Measurements from ENCODE around the gene RGS7.

DNA sequence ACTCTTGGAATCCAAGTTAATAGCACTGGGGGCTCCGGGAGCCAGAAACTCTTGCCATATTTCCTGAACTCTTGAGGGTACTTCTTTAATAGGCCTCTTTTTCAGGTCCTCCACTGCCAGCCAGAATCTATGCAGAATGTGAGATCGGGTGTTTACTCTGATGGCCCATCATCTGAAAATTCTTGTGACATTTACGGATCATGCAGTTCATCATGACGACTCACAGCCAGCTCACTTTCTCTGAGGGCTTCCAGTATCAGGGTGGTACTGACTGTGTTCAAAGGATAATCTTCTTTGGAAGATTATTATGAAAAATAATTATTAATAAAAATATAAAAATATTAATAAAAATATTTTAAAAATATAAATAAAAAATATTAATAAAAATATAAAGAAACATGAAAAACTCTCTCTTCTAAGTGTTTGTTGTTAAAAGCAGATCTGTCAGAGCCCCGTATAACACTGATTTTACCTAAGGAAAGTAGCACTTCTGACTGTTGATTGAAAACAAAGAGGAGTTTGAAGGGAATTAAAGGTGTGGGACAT lies 550.7 kb downstream of the RGS7 start:
- TF ChIP-seq, protein P1, sequence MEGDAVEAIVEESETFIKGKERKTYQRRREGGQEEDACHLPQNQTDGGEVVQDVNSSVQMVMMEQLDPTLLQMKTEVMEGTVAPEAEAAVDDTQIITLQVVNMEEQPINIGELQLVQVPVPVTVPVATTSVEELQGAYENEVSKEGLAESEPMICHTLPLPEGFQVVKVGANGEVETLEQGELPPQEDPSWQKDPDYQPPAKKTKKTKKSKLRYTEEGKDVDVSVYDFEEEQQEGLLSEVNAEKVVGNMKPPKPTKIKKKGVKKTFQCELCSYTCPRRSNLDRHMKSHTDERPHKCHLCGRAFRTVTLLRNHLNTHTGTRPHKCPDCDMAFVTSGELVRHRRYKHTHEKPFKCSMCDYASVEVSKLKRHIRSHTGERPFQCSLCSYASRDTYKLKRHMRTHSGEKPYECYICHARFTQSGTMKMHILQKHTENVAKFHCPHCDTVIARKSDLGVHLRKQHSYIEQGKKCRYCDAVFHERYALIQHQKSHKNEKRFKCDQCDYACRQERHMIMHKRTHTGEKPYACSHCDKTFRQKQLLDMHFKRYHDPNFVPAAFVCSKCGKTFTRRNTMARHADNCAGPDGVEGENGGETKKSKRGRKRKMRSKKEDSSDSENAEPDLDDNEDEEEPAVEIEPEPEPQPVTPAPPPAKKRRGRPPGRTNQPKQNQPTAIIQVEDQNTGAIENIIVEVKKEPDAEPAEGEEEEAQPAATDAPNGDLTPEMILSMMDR (IDR thresholded peaks at IDR 0.05 in 2 of 3, conservative IDR thresholded peaks at IDR 0.05 in 1 of 3; ENCODE audit: control insufficient read depth in 2 of 3, extremely low read depth in 1 of 3, insufficient read depth in 1 of 3, low read depth in 3 of 3, low read length in 3 of 3), result no peak
- TF ChIP-seq BACH1 (IDR thresholded peaks at IDR 0.05; ENCODE audit: borderline replicate concordance) (no peak), CBX3 (IDR thresholded peaks at IDR 0.05; ENCODE audit: borderline replicate concordance, low read depth) (no peak), FOXM1 (IDR thresholded peaks at IDR 0.05; ENCODE audit: low read depth, low read length) (no peak), POLR2A (IDR thresholded peaks at IDR 0.05; ENCODE audit: low read depth, low read length) (no peak), ETV6 (conservative IDR thresholded peaks at IDR 0.05 in 1 of 2, IDR thresholded peaks at IDR 0.05 in 1 of 2; ENCODE audit: borderline replicate concordance in 1 of 2, low read depth in 1 of 2) (no peak), MEF2A (IDR thresholded peaks at IDR 0.05; ENCODE audit: insufficient read depth, low read depth, low read length) (no peak)
- TF ChIP-seq, protein P2, sequence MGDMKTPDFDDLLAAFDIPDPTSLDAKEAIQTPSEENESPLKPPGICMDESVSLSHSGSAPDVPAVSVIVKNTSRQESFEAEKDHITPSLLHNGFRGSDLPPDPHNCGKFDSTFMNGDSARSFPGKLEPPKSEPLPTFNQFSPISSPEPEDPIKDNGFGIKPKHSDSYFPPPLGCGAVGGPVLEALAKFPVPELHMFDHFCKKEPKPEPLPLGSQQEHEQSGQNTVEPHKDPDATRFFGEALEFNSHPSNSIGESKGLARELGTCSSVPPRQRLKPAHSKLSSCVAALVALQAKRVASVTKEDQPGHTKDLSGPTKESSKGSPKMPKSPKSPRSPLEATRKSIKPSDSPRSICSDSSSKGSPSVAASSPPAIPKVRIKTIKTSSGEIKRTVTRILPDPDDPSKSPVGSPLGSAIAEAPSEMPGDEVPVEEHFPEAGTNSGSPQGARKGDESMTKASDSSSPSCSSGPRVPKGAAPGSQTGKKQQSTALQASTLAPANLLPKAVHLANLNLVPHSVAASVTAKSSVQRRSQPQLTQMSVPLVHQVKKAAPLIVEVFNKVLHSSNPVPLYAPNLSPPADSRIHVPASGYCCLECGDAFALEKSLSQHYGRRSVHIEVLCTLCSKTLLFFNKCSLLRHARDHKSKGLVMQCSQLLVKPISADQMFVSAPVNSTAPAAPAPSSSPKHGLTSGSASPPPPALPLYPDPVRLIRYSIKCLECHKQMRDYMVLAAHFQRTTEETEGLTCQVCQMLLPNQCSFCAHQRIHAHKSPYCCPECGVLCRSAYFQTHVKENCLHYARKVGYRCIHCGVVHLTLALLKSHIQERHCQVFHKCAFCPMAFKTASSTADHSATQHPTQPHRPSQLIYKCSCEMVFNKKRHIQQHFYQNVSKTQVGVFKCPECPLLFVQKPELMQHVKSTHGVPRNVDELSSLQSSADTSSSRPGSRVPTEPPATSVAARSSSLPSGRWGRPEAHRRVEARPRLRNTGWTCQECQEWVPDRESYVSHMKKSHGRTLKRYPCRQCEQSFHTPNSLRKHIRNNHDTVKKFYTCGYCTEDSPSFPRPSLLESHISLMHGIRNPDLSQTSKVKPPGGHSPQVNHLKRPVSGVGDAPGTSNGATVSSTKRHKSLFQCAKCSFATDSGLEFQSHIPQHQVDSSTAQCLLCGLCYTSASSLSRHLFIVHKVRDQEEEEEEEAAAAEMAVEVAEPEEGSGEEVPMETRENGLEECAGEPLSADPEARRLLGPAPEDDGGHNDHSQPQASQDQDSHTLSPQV (IDR thresholded peaks at IDR 0.05), result no peak
- TF ChIP-seq, protein P3, sequence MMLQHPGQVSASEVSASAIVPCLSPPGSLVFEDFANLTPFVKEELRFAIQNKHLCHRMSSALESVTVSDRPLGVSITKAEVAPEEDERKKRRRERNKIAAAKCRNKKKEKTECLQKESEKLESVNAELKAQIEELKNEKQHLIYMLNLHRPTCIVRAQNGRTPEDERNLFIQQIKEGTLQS (IDR thresholded peaks at IDR 0.05; ENCODE audit: borderline replicate concordance, extremely low read depth, low read depth, low read length), result no peak
- TF ChIP-seq, protein P4, sequence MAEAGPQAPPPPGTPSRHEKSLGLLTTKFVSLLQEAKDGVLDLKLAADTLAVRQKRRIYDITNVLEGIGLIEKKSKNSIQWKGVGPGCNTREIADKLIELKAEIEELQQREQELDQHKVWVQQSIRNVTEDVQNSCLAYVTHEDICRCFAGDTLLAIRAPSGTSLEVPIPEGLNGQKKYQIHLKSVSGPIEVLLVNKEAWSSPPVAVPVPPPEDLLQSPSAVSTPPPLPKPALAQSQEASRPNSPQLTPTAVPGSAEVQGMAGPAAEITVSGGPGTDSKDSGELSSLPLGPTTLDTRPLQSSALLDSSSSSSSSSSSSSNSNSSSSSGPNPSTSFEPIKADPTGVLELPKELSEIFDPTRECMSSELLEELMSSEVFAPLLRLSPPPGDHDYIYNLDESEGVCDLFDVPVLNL (IDR thresholded peaks at IDR 0.05; ENCODE audit: low read depth, low read length), result no peak
- TF ChIP-seq, protein P5, sequence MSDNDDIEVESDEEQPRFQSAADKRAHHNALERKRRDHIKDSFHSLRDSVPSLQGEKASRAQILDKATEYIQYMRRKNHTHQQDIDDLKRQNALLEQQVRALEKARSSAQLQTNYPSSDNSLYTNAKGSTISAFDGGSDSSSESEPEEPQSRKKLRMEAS (IDR thresholded peaks at IDR 0.05; ENCODE audit: low read depth, low read length), result no peak
- TF ChIP-seq, protein P6, sequence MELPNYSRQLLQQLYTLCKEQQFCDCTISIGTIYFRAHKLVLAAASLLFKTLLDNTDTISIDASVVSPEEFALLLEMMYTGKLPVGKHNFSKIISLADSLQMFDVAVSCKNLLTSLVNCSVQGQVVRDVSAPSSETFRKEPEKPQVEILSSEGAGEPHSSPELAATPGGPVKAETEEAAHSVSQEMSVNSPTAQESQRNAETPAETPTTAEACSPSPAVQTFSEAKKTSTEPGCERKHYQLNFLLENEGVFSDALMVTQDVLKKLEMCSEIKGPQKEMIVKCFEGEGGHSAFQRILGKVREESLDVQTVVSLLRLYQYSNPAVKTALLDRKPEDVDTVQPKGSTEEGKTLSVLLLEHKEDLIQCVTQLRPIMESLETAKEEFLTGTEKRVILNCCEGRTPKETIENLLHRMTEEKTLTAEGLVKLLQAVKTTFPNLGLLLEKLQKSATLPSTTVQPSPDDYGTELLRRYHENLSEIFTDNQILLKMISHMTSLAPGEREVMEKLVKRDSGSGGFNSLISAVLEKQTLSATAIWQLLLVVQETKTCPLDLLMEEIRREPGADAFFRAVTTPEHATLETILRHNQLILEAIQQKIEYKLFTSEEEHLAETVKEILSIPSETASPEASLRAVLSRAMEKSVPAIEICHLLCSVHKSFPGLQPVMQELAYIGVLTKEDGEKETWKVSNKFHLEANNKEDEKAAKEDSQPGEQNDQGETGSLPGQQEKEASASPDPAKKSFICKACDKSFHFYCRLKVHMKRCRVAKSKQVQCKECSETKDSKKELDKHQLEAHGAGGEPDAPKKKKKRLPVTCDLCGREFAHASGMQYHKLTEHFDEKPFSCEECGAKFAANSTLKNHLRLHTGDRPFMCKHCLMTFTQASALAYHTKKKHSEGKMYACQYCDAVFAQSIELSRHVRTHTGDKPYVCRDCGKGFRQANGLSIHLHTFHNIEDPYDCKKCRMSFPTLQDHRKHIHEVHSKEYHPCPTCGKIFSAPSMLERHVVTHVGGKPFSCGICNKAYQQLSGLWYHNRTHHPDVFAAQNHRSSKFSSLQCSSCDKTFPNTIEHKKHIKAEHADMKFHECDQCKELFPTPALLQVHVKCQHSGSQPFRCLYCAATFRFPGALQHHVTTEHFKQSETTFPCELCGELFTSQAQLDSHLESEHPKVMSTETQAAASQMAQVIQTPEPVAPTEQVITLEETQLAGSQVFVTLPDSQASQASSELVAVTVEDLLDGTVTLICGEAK (IDR thresholded peaks at IDR 0.05; ENCODE audit: borderline replicate concordance), result no peak

Measured in GM12878 (cell line).